Activated T-helper 9 cell treated with anti-CD3 and anti-CD28 coated beads, Interleukin-2, amount 50 U/mL, for 16 hours (primary cell): ENCODE measurements around the gene TPST1.
"Not testable (repeated sequence)": the region's sequence is repeated elsewhere in the genome, so short reads cannot be mapped to it uniquely, and the experiment has no call there.

Source experiments
- DNase-seq: peaks from one replicate; pipeline ENCODE4 v3.0.0-alpha.2; 2020; ENCODE audit warnings: low read depth

The TPST1 gene

DNA sequence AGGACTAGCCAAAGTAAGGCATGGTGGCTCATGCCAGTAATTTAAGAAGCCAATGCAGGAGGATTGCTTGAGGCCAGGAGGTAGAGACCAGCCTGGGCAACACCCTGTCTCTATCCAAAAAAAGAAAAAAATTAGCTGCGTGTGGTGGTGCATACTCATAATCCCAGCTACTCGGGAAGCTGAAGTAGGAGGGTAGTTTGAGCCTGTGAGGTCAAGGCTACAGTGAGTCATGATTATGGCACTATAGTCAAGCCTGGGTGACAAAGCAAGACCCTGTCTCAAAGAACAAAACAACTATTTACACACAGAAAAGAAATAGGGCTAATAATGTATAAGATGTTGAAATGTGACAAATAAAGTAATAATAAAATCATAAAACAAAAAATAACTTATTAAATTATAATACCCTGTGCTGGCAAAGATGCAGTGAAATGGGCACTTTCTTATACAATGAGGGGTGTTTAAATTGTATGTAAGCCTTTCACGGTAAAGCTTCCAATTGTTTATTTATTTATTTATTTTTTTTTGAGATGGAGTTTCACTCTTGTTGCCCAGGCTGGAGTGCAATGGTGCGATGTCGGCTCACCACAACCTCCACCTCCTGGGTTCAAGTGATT, 175.2 kb downstream of the TPST1 start:
- no peak for DNase-seq

DNA sequence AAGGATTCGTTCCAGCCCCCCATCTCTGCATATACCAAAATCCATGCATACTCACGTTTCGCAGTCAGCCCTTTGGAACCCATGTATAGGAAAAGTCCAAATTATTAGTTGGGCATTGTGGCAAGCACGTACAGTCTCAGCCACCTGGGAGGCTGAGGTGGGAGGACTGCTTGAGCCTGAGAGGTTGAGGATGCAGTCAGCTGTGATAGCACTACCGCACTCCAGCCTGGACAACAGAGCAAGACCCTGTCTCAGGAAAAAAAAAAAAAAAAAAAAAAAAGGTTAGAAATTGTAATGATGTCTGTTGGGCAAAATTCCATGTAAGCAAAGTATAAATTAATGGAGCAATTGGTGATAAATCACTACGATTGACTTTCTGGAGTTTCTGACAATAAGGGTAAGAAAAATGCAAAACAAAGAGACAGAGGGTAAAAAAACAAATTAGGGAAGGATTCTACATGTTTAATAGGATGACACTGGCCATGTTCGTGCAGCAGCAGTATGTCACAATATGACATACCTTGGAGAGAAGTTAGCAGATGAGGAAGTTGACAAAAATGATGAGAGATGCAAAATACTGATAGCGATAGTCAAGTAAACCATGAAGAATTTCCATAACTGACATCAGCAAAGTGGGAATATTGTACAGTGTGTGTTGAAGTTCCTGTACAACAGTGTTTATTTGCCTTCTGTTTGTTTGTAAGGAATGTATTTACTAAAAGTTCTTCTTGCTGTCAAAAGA, 177.2 kb downstream of the TPST1 start:
- DNase-seq = not testable (repeated sequence)

DNA sequence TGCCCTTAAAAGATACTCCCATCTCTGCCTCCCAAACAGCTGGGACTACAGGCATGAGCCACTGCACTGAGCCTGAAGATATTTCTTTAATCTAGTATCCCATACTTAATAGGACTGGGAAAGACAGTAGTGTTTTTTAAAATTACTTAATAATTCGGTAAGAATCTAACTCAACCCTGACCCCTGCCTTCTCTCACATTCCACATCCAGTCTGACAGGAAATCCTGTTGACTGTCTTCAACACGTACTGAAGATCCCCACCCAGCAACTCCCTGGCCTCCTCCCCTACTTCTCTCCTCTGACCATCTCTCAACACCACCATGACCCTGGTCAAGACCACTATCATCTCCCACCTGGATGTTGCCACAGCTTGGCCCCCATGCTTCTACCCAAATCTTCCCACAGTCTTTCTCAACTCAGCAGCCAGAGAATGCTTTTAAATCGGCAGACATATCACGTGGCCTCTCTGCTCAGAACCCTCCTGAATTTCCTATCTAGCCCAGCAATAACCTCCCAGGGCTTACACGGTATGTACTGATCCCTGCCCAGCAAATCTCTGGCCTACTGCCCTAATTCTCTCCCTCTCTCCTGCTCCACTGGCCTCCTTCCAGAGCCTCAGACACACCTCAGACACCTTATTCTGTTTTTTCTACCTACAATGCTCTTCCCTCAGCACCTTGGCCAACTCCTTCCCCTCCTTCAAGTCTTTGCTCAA, 180.2 kb downstream of the TPST1 start:
- DNase-seq = not testable (repeated sequence)

DNA sequence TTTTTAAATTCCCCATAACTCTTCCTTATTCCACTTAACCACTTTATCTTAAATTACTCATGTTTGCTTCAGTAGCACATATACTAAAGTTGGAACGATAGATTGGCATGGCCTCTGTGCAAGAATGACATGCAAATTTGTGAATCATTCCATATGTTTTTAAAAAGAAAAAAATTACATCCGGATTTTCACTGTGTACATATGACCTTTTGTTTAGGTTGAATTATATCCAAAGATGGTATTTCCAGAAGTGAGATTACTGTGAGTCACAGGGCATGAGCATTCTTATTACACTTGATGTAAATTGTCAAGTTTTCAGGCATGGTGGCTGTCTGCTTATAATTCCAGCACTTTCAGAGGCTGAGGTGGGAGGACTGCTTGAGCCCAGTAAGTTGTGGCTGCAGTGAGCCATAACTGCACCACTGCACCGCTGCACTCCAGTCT, 190.0 kb downstream of the TPST1 start:
- DNase-seq = not testable (repeated sequence)

DNA sequence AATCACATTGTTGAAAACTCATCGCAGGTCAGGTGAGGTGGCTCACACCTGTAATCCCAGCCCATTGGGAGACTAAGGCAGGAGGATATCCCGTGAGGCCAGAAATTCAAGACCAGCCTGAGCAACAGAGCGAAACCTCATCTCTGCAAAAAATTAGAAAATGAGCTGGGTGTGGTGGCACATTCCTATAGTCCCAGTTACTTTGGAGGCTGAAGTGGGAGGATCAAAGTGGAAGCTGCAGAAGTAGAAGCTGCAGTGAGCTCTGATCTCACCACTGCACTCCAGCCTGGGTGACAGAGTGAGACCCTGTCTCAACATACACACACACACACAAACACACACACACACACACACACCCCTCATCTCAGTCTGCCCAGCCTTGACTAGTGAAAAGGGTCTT, 190.9 kb downstream of the TPST1 start:
- not testable (repeated sequence) for DNase-seq

DNA sequence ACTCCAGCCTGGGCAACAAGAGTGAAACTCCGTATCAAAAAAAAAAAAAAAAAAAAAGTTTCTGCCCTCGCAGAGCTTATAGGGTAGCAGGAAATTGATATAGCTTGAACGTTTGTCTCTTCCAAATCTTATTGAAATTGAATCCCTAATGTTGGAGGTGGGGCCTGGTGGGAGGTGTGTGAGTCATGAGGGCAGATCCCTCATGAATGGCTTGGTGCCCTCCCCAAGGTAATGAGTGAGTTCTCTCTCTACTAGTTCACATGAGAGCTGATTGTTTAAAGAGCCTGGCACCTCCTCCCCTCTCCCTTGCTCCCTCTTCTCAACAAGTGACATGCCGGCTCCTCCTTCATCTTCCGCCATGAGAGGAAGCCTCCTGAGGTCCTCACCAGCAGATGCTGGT, 193.7 kb downstream of the TPST1 start:
- not testable (repeated sequence) for DNase-seq

DNA sequence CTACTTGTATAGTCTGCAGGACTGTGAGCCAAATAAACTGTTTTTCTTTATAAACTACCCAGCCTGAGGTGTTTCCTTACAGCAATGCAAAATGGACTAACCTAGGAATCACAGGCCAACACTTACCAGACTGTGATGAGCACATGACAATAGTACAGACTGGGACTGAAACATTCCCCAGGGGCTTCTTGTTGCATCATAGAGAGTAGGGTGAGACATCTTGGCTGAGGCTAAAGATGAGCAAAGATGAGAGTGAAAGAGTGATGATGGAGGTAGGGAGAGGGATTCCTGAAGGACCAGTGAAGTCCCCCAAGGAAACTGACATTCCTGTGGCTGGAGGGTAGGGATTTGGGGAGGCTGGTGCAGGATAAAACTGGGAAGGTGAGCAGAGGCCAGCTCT, 194.4 kb downstream of the TPST1 start:
- no peak for DNase-seq

DNA sequence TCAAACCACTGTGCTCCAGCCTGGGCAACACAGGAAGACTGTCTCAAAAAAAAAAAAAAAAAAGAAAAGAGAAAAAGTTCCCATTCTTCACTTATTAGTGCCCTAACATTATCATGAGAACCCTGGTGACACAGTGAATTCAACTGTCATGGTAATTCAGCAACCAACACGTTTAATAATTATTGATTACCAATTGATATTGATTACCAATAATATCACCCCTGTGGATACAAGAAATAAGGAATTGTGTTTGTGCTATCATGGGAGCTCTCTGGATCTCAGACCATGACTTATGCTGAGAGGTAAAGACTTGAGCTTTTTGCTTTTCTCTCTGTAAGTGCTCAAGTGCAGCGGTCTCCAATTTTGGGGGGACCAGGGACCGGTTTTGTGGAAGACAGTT, 195.3 kb downstream of the TPST1 start:
- DNase-seq = no peak

DNA sequence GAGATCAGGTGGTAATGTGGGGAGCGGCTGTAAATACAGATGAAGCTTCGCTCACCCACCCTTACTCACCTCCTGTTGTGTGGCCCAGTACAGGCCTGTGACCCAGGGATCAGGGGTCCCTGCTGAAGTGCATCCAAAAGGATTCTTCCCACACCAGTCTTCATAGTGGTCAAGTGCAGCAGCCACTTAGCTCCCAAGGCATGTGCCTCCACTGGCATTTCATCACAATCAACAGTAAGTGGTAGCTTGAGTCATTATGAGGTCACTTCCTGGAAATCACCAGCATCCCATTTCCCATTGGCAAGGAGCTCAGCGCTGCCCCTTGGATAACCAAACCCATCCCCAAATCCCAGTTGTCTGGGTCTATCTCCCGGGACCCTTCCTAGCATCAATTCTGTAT, 196.0 kb downstream of the TPST1 start:
- DNase-seq = not testable (repeated sequence)

DNA sequence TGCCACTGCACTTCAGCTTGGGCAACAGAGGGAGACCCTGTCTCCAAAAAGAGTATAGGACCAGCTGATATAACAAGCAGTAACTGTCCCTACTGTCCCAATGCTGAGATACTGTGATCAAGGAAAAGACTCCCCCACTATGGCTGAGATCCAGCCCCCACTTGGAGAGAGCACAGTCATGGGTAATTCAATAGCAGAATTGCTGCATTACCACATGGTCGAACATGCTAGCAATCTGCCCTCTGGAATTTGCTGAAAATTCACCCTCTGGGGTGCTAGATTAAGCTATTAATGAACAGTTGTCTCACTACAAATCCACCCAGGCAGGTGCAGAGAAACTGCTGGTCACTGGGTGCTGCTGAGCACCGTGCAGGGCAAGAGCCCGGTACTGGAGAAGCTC, 196.8 kb downstream of the TPST1 start:
- not testable (repeated sequence) for DNase-seq

DNA sequence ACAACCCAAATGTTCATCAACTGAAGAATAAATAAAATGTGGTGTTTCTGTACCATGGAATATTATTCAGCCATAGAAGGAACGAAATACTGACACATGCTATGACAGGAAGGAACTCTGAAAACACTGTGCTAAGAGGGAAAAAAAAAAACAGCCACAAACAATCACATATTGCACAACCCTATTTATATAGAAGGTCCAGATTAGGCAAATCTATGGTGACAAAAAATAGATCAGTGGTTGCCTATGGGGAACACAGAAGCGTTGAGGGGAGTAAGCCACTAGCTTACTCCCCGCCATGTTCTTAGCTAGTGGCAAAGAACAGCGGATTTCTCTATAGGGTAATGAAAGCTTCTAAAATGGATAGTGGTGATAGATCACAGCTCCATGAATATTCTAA, 198.4 kb downstream of the TPST1 start:
- DNase-seq = no peak

DNA sequence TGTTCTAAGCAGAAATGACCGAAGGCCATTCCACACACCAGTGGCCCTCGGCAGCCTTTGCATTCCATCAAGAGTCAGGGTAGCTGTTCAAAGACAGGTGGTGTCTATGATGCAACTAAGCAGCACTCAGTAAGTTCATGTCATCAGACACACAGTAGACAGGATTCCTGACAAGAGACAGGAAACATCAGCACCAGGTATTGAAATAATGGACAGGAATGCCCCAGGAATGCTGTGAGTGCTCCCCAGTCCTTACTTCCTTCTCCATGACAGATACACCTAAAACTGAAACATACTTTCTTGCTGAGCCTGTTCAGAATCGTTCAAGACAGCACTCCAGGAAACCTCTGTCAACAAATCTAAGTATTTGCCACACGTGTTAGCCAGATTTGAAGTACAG, 204.4 kb downstream of the TPST1 start:
- no peak for DNase-seq
